Left renal pelvis (tissue), 4 donors: ENCODE measurements around the gene NPY. TPM values are rescaled to one million over a fixed set of nuclear protein-coding genes. Genes with fewer than 3 reads are reported as not detected.
"Not testable (repeated sequence)": the region's sequence is repeated elsewhere in the genome, so short reads cannot be mapped to it uniquely, and the experiment has no call there.

Experiments
- DNase-seq, 4 donors: peaks; one replicate each; pipeline ENCODE4 v3.0.0-alpha.2; 2013; ENCODE audit warnings: low read depth in 4 of 4, low spot score in 3 of 4
- polyA plus RNA-seq, 4 donors: library from polyadenylated mRNA; unstranded; fragments of 120-200 nt; gene quantifications; one replicate each; pipeline ENCODE4 v1.2.1, GENCODE V29; 2013; ENCODE audit not compliant: insufficient read length in 4 of 4

Gene NPY
- polyA plus RNA-seq: 1 to 10 TPM in 2 of 4 donors, under 1 TPM in 2; 0.30 to 4.3 (median 0.70) TPM

DNA sequence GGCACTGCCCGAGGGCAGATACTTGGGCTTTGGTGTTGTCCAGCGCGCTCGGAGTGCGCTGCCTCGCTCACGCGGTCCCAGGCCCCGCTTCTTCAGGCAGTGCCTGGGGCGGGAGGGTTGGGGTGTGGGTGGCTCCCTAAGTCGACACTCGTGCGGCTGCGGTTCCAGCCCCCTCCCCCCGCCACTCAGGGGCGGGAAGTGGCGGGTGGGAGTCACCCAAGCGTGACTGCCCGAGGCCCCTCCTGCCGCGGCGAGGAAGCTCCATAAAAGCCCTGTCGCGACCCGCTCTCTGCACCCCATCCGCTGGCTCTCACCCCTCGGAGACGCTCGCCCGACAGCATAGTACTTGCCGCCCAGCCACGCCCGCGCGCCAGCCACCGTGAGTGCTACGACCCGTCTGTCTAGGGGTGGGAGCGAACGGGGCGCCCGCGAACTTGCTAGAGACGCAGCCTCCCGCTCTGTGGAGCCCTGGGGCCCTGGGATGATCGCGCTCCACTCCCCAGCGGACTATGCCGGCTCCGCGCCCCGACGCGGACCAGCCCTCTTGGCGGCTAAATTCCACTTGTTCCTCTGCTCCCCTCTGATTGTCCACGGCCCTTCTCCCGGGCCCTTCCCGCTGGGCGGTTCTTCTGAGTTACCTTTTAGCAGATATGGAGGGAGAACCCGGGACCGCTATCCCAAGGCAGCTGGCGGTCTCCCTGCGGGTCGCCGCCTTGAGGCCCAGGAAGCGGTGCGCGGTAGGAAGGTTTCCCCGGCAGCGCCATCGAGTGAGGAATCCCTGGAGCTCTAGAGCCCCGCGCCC lies at the start of gene NPY:
Gene NPY (plus strand): TSS at position 294 of the 802 bp plus-strand sequence. CDS start 1,051 bp downstream, outside the sequence.
- no peak for DNase-seq

DNA sequence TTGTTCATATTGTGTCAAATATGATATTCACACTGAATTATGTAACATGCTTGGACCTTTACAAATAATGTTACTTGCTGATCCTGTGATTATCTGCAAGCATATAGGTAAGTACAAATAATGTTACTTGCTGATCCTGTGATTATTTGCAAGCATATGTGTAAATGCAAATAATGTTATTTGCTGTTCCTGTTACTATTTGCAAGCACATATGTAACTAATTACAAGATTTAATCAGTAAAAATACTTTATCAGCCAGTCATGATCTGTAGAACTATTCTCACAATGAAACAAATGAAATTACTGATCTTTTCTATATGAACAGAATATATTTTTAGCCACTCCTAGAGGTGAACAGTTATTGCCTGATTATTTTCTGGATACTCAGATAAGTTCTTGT lies 44.7 kb upstream of the NPY start:
- DNase-seq: no peak

DNA sequence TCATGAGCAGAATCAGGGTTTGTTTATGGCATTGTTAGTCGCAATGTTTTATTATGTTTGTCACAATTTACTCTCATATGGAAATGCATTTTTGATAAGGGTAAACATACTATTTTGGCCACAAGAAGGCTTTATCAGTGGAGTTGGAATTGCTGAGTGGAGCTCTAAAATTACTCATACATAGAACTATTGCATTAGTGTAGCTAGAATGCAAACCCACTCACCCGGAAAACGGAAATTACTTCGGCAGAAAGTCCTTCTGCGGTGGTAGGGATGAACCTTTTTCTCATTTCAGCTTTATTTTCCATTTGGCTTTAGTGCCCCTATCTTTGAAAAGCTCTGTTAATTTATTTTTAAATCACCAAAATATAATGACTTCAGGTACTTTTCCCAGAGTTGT lies 42.8 kb upstream of the NPY start:
- no peak for DNase-seq

DNA sequence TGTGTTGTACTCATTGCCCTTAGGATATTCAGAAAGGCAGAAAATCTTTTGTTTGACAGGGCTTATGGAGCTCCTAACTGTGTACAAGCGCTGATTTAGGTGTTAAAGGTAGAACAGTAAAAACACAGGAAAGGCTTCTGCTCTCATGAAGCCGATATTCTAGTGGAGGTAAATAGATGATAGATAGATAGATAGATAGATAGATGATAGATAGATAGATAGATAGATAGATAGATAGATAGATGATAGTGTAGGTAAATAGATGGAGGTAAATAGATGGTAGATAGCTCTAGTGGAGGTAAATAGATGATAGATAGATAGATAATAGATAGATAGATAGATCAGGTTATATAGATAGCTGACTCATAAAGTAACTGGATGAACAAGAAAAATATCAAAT lies 39.4 kb upstream of the NPY start:
- no peak for DNase-seq

DNA sequence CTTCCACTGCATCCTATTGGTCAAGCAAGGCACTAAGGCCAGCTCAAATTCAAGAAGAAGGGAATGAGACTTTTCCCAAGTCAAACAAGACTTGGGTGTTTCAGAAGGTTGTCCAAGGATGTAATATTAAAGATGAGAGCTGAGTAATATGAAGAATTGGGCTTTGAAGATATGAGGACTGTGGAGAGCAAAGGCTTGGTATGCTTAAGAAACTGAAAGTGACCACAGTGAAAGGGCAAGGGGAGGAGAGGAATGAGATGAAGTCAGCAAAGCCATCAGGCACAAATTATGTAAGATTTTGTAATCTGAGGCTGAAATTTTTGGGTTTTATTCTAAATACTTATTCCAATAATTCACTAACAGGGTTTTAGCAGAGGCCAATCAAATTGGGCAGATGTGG lies 38.6 kb upstream of the NPY start:
- no peak for DNase-seq

DNA sequence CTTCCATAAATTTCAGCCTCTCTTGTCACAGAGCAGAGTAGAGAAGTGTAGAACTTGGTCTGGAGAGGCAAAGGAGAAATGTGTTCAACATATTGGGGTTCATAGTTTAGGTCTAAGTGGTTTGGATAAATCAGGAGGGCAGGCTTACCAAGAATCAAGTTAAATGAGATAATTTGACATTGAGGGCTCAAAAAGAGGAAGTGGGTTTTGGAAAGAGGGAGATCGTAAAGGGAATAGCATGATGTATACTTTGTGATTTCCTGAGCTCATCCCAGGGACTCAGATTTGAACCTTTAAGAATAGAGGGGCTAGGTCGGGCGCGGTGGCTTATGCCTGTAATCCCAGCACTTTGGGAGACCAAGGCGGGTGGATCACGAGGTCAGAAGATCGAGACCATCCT lies 34.7 kb upstream of the NPY start:
- DNase-seq: no peak

DNA sequence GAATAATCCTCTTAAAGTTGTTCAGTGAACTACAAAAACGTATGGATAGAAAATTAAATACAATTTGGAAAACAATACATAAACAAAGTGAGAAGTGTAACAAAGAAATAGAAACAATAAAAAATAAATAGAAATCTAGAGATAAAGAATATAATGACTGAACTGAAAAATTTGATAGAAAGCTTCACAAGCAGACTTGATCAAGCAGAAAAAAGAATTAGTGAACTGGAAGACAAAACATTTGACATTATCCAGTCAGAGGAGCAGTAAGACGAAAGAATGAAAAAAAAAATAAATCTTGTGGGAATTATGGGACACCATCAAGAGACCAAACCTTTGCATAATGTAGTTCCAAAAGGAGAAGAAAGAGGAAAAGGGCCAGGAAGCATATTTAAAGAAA lies 32.4 kb upstream of the NPY start:
- DNase-seq: no peak

DNA sequence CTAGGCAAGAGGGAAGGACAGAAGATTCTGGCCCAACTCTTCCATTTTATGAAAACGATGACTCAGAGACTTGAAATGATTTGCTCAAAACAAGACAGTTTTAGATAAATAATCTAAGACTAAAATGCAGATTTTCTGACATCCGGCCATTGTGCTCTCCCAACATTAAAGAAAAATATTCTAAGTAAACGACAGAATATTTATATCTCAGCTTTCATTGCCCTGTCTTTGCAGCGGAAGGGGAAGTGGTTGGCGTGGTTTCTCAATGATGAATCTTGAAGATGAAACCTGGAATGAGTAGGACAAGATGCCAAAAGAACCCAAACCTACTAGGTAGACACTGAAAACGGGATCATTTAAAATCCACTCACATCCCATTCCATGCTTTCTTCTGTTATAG lies 28.9 kb upstream of the NPY start:
- no peak for DNase-seq

DNA sequence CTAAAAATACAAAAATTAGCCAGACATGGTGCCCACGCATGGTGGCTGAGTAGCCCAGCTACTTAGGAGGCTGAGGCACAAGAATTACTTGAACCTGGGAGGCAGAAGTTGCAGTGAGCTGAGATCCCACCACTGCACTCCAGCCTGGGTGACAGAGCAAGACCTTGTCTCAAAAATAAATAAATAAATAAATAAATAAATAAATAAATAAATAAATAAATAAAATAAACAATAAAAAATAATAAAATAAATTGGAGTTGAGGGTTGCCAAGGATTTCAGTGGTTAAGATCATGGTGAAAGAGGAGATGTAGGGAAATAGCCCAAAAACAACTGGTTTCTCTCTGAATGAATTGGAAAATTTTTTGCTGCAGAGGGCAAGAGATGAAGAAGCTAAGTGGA lies 25.7 kb upstream of the NPY start:
- not testable (repeated sequence) for DNase-seq

DNA sequence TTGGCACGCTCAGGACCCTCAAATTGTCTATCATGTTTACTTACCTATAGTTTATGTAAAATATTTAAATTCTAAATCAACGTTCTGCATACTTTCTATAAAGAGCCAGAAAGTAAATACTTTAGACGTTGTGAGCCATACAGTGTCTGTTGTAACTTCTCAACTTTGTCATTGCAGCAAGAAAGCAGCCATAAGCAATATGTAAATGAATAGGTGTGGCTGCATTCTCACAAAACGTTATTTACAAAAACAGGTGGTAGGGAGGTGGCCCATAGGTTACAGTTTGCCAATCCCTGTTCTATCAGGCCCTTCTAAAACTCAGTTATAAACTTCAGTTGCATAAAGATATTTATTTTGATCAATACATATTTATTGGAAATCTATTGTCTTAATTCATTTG lies 12.1 kb upstream of the NPY start:
- DNase-seq: no peak

DNA sequence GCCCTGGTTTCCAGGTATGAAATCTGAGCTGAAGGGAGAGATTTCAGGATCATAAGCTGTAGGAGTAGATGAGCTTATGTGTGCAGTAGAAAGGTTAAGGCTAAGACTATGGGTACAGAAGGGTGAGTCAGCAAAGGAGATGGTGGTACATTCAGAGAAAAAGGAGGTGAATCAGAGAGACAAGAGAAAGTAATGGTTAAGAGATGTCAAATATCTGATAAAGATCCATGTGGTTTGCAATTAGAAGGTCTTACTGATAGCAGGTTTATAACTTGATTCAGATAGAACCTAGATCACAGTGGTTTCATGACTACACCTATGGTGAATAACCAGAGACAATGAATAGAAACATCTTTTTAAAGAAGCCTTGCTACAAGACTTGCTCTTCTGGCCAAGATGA lies 4.5 kb upstream of the NPY start:
- no peak for DNase-seq

DNA sequence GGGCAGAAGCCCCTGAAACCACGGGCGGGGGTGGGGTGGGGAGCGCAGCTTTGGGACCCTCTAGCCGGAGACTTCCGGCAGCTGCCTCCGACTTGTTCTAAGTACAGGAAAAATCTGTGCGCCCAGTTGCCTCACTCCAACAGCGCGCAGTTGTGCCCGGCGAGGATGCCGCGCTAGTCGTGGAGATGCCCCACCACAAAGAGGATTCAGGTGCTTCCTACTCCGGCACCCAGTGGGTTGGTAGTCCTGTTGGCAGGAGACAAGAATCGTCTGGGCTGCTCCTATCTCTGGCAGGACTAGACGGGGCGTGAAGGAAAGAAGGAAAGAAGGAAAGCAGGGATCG lies 465 bp upstream of the NPY start:
- no peak for DNase-seq

DNA sequence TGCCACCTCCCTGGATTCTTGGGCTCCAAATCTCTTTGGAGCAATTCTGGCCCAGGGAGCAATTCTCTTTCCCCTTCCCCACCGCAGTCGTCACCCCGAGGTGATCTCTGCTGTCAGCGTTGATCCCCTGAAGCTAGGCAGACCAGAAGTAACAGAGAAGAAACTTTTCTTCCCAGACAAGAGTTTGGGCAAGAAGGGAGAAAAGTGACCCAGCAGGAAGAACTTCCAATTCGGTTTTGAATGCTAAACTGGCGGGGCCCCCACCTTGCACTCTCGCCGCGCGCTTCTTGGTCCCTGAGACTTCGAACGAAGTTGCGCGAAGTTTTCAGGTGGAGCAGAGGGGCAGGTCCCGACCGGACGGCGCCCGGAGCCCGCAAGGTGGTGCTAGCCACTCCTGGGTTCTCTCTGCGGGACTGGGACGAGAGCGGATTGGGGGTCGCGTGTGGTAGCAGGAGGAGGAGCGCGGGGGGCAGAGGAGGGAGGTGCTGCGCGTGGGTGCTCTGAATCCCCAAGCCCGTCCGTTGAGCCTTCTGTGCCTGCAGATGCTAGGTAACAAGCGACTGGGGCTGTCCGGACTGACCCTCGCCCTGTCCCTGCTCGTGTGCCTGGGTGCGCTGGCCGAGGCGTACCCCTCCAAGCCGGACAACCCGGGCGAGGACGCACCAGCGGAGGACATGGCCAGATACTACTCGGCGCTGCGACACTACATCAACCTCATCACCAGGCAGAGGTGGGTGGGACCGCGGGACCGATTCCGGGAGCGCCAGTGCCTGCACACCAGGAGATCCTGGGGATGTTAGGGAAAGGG lies 913 bp downstream of the NPY start:
- no peak for DNase-seq

DNA sequence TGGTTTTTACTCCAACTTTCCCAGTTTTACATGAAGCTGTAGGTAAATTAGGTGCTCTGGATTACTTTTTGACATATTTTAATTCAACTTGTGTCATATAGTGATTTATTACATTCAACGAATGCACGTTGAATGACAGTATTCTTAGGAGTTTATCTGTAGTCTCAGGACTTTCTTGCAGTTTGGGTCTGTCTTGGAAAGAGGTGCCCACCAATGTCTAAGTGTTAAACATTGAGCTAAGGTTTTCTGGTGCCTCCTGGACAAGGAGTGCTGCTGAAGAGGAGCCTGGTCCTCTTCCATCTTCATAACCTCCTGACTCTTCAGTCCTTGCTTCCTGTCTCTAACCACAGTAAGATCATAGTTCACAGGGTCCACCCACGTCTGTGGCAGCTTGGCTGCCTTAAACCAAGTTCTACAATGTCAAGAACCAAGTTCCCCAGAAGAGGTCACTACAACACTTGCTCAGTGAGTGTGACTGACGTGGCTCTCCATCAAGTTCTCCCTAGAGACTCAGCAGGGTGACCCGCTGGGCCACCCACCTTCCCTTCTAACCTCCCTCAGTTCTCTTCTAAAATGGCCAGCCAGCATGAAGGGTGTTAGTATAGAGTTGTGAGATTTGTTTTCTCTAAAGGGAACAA lies 6.1 kb downstream of the NPY start:
- DNase-seq: no peak

DNA sequence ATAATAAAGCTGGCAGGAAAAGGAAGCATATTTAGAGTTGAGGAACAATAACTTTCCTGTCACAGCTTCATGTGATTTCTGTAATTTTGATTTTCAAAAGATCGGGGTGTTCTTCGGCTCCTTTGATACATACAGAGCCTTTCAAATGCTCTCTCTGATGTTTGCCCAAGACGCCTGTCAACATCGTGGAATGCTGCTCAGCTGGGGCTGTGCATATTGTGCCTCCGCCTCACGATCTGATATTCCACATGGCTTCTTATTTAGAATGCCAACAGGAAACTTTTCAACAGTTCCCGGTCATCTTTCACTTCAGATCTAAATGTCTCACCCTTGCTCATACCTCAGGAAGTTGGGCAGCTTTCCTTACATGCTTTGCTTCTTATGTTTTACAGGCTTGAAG lies 7.3 kb downstream of the NPY start:
- no peak for DNase-seq

DNA sequence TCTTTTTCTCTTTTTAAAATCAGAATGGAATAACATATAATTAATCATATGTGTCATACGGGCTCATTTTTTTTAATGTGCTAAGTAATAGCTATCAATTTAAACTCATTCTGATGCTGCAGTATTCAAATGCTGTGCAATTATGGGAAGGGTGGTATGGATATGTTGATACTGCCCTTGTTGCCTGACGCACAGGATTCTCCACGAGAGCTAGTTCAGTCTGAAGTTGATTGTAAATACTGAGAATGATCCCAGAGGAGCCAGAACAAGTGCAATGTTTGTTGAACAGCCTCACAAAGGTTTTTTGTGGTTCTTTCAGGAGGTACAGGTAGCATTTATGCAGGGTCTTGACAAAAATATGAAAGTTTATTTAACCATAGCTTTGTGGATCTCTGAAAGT lies 13.4 kb downstream of the NPY start:
- no peak for DNase-seq

DNA sequence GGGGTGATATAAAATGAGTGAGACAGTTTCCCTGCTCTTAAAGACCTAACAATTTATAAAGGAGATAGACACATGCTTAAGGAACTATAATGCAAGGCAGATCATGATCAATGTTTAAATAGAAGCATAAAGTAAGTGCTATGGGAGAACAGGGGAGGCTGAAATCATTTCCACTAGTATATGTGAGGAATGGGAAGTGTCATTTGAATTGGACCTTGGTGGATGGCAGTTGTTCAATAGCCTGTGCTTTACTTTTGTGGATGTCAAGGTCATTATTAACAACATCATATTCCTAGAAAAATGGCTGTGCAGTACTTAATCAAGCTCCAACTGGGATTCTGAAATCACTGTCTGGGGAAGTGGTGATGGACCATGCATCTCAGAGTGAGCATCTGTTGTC lies 14.7 kb downstream of the NPY start:
- DNase-seq: no peak

DNA sequence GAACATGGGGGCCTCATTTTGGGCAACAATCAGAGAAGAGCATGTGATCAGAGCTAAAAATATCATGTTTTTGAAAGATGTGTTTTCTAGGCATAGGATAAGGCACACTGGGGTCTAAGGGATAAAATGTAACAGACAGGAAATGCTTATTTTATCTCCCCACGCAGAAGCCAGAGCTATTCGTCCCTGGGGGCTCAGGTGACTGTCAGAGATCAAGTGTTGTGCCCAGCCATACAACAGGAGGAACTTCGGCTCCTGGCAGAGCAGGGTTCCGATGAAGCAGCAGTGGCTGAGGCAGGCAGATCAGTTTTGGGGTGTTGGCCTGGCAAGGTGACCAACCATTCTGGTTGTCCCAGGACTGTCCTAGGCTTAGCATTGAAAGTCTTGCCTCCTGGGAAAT lies 15.2 kb downstream of the NPY start:
- DNase-seq: no peak

DNA sequence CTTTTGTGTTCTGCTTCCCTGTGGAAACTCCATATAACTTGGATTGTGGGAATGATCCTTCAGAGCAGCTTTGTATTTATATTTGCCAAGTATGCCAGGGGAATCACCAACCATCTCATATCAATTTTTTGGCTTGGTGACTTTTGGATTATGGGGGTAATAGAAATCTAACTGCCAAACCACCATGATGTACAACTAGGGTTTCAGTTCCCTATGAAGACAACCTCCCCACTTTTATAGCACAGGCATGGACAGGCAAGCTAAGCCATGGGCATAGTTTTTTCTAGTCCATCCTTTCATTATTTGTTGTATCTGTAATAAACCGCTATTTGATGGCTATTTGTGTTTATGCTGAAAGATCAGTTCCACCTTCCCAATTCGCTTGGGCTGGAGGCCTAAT lies 17.7 kb downstream of the NPY start:
- DNase-seq: no peak

DNA sequence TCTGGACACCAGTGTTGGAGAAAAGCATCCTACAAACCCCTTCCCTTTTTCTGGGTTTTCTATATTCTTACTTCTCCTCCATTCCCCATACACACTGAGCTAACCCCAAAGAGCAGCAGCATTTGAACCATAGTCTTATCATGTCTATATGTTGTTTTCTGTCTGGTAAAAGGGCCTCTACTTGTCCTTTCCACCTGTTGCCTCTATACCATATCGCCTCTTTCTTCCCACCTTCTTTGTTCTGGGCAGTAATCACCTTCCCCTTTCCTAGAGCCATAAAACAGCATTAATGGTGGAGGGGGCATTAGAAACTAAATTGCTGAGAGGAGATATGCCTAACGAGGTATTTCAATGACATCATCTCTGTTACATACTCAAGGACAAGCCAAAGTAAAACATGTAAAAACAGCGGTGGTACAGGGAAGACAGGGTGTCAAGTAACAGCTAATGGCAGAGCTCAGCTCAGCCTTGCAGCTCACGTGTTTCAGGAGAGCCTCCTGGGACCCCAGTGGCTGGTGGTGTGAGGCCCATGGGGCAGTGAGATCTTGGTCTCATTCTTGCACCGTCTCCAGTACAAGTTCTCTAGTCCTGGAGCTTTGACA lies 20.6 kb downstream of the NPY start:
- no peak for DNase-seq

DNA sequence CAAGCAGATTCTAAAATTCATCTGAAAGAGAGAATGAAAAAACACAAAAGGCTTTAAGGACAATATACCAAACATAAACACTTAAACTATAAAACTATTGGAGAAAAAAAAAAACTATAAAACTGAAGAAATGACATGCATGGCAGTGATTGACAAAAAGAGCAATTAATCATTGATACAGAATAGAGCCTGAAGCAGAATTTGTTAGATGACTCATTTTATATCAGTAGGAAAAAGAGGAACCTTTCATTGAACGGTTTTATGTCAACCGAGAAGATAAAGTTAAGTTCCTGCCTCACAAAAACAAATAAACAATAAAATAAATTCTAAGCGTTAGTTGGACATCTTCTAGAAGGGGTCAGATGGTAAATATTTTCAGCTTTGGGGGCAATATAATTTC lies 23.3 kb downstream of the NPY start:
- DNase-seq: no peak
